ENCODE data around the gene AFG3L2. TPM values are rescaled to one million over a fixed set of nuclear protein-coding genes. Genes with fewer than 3 reads are reported as not detected.

AFG3L2 gene
- total RNA-seq, 1 experiment from 2014 or later, result 73.5 TPM

DNA sequence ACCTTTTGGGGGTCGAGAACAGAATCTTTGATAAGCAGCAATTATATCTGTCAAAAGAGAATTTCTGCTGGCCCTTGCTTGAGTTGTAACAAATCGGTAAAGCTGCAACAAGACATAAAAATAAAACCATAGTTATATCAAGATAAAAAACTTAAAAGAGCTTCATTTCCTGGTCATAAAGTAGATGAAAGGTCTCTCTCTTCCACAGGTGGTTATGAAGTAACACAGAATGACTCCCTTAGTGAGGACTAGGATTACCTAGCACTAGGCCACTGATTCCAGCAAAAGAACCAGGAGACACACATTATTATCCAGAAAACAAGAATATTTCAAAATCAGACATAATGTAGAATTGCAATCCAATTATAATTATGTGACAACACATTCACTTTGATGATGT lies 5.4 kb downstream of the AFG3L2 start:
- H2BK15ac ChIP-seq (ENCODE audit: low read depth, low read length), result no peak overlapping the region
- H3K14ac ChIP-seq (ENCODE audit: insufficient read depth, low read length), result no peak overlapping the region
- no peak overlapping the region for H3T11ph ChIP-seq (ENCODE audit: low read length)
- no peaks in the 10 kb centered on the region for H3K27me3 Mint-ChIP-seq (ENCODE audit: low read depth)
- H3K4me1 Mint-ChIP-seq, result peaks cover 21 to 25% of the 10 kb centered on the region in 2 experiments
- no peaks in the 10 kb centered on the region for H4K20me1 ChIP-seq (ENCODE audit: control insufficient read depth, insufficient read depth, insufficient read length)
- WGBS (ENCODE audit: extremely low coverage, insufficient read length, low lambda C conversion rate), result no CpG with 5 or more reads among the region's 2 CpGs
- H3K4me3 Mint-ChIP-seq, result no peak overlapping the region
- peaks cover 8% of the 10 kb centered on the region for H3K23me2 ChIP-seq (ENCODE audit: insufficient read length, low read depth, low read length, poor library complexity, severe bottlenecking)
- no peak overlapping the region for H4K5ac ChIP-seq (ENCODE audit: insufficient read length, low read depth, low read length)
- no peaks in the 10 kb centered on the region for H3K27me3 ChIP-seq (ENCODE audit: insufficient read depth, low read length)
- no peaks in the 10 kb centered on the region for H3K9me3 ChIP-seq (ENCODE audit: control insufficient read depth, low read depth, low read length)
- H3K27ac ChIP-seq (ENCODE audit: insufficient read length, low read depth, low read length), result no peak overlapping the region
- no peak overlapping the region for H2BK5ac ChIP-seq (ENCODE audit: insufficient read length, low read length)
- peaks cover 12 to 36% (median 19%) of the 10 kb centered on the region in 3 experiments for H3K36me3 Mint-ChIP-seq (ENCODE audit: insufficient read depth in 1 of 3, low read depth in 3 of 3)
- H3K79me1 ChIP-seq (ENCODE audit: insufficient read depth, low read depth, low read length, poor library complexity, severe bottlenecking), result no peaks in the 10 kb centered on the region
- H3K56ac ChIP-seq (ENCODE audit: insufficient read length, low read depth, low read length), result no peak overlapping the region
- no peak overlapping the region for H3K18ac ChIP-seq (ENCODE audit: insufficient read length, low read depth, low read length)
- peaks cover 42% of the 10 kb centered on the region for H3K79me2 ChIP-seq (ENCODE audit: insufficient read depth, low read length)
- H3K9me3 Mint-ChIP-seq, result no peaks in the 10 kb centered on the region
- no peak overlapping the region for H2AK5ac ChIP-seq (ENCODE audit: insufficient read length, low read length)
- no peak for DNase-seq
- TF ChIP-seq, protein P1, sequence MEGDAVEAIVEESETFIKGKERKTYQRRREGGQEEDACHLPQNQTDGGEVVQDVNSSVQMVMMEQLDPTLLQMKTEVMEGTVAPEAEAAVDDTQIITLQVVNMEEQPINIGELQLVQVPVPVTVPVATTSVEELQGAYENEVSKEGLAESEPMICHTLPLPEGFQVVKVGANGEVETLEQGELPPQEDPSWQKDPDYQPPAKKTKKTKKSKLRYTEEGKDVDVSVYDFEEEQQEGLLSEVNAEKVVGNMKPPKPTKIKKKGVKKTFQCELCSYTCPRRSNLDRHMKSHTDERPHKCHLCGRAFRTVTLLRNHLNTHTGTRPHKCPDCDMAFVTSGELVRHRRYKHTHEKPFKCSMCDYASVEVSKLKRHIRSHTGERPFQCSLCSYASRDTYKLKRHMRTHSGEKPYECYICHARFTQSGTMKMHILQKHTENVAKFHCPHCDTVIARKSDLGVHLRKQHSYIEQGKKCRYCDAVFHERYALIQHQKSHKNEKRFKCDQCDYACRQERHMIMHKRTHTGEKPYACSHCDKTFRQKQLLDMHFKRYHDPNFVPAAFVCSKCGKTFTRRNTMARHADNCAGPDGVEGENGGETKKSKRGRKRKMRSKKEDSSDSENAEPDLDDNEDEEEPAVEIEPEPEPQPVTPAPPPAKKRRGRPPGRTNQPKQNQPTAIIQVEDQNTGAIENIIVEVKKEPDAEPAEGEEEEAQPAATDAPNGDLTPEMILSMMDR (conservative IDR thresholded peaks at IDR 0.05), result no peak
- H3K23ac ChIP-seq (ENCODE audit: insufficient read length, low read depth, low read length), result no peak overlapping the region
- no peak overlapping the region for H2BK12ac ChIP-seq (ENCODE audit: insufficient read length, low read depth, low read length)
- H2AFZ ChIP-seq (ENCODE audit: low read length), result no peak overlapping the region
- H4K91ac ChIP-seq (ENCODE audit: insufficient read length, low read depth, low read length), result no peak overlapping the region
- peak overlapping the region in 1 of 3 experiments; percentile 57; a peak in 2 of 7 replicates for H3K27ac Mint-ChIP-seq
- no peak overlapping the region for H3K9ac ChIP-seq (ENCODE audit: extremely low read depth, insufficient read length, low read length)
- H3K4me2 ChIP-seq (ENCODE audit: insufficient read depth, insufficient read length, low read length), result no peak overlapping the region
- no peak overlapping the region for H2BK120ac ChIP-seq (ENCODE audit: low read depth, low read length, poor library complexity, severe bottlenecking)
- H4K8ac ChIP-seq (replicated peaks; ENCODE audit: insufficient read length, low read depth, low read length), result no peak overlapping the region
- peaks cover 4% of the 10 kb centered on the region; the same call in 1 of the 2 replicates for H3K4me1 ChIP-seq (ENCODE audit: insufficient read depth, low read length)
- H2BK20ac ChIP-seq (ENCODE audit: low read depth, low read length, poor library complexity, severe bottlenecking), result no peak overlapping the region
- H3K4ac ChIP-seq (ENCODE audit: low read depth, low read length), result no peak overlapping the region
